Peyer's patch (tissue), 4 donors: Measurements from ENCODE around the gene MICU2.

ENCODE experiments used
- CTCF ChIP-seq, 6 experiments: fragments of 450-650 bp in 4 of 6; fragments of 200-600 bp in 2 of 6; sonication (generic) in 1 of 6; IDR thresholded peaks; one replicate each; pipeline ENCODE4 v1.5.1; 2017 to 2019; ENCODE audit warnings: antibody characterized with exemption in 6 of 6, mild to moderate bottlenecking in 3 of 6, moderate library complexity in 1 of 6
- POLR2A ChIP-seq, 2 donors: fragments of 450-650 bp; IDR thresholded peaks; one replicate each; pipeline ENCODE4 v1.5.1; 2017; ENCODE audit warnings: antibody characterized with exemption in 2 of 2, mild to moderate bottlenecking in 2 of 2, moderate library complexity in 2 of 2

- TF ChIP-seq POLR2A (IDR thresholded peaks at IDR 0.05) = no peak
- TF ChIP-seq CTCF (IDR thresholded peaks at IDR 0.05) = no peak
Measured at GRCh38 chr13:21578748-21579147, 25.2 kb downstream of the MICU2 start.
